GM06990 (cell line): ENCODE measurements around the gene PNRC2.

Experiments used
- DNase-seq: peaks from one replicate; pipeline ENCODE4 v3.0.0-alpha.2; 2011; ENCODE audit not compliant: insufficient read length; ENCODE audit errors: extremely low read depth
- H3K27me3 ChIP-seq: replicated peaks from 2 replicates; pipeline ENCODE4 v1.6.0; 2011; ENCODE audit warnings: low read length; ENCODE audit not compliant: control insufficient read depth, insufficient read depth
- H3K36me3 ChIP-seq: 2 replicates; pipeline ENCODE4 v1.5.1; 2011; ENCODE audit warnings: low read length; ENCODE audit not compliant: control insufficient read depth, insufficient read depth
- H3K4me3 ChIP-seq: replicated peaks from 2 replicates; pipeline ENCODE4 v1.5.1; 2011; ENCODE audit warnings: low read depth, mild to moderate bottlenecking, control low read depth, low read length
- TF ChIP-seq, protein P1 (sequence below): IDR thresholded peaks from 2 replicates; pipeline ENCODE4 v1.5.1; 2011; ENCODE audit warnings: low read length, control low read depth, mild to moderate bottlenecking, inconsistent platforms; ENCODE audit not compliant: insufficient read depth, poor library complexity, severe bottlenecking

The PNRC2 gene

DNA sequence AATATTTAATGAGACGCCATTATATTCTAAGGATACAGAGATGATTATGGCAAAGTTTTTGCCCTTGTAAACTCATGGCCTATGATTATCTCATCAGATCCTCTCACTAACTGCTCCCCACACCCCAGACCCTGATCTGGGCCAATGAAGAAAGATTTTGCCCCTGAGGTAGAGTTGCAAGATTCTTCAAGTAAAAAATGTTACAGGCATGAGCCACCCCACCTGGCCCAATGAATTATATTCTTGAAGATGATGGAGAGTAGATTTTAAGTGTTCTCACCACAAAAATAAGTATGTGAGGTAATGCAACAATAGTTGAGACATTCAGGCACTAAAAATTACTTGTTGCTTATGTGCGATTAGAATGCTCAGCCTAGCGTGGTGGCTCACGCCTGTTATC lies 44.7 kb upstream of the PNRC2 start:
- H3K27me3 ChIP-seq = no peaks in the 10 kb centered on the region
- H3K36me3 ChIP-seq = no peaks in the 10 kb centered on the region
- no peak for DNase-seq
- TF ChIP-seq, protein P1, sequence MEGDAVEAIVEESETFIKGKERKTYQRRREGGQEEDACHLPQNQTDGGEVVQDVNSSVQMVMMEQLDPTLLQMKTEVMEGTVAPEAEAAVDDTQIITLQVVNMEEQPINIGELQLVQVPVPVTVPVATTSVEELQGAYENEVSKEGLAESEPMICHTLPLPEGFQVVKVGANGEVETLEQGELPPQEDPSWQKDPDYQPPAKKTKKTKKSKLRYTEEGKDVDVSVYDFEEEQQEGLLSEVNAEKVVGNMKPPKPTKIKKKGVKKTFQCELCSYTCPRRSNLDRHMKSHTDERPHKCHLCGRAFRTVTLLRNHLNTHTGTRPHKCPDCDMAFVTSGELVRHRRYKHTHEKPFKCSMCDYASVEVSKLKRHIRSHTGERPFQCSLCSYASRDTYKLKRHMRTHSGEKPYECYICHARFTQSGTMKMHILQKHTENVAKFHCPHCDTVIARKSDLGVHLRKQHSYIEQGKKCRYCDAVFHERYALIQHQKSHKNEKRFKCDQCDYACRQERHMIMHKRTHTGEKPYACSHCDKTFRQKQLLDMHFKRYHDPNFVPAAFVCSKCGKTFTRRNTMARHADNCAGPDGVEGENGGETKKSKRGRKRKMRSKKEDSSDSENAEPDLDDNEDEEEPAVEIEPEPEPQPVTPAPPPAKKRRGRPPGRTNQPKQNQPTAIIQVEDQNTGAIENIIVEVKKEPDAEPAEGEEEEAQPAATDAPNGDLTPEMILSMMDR = no peak
- H3K4me3 ChIP-seq = no peak overlapping the region

DNA sequence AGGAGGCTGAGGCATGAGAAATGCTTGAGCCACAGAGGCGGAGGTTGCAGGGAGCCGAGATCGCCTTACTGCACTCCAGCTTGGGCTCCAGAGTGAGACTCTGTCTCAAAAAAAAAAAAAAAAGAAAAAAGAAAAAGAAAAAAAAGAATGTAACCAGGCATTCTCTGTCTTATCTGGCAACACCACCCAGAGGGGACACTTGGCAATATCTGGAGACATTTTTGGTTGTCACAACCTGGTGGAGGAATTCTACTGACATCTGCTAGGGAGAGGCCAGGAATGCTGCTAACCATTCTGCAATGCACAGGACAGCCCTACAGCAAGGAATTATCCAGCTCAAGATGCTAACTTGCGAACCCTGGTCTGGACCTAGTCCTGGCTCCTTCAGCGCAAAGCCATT lies 44.2 kb upstream of the PNRC2 start:
- Histone ChIP-seq H3K36me3 (no peaks in the 10 kb centered on the region), H3K27me3 (no peaks in the 10 kb centered on the region), H3K4me3 (no peak overlapping the region)
- TF ChIP-seq, protein P1 = no peak
- no peak for DNase-seq

DNA sequence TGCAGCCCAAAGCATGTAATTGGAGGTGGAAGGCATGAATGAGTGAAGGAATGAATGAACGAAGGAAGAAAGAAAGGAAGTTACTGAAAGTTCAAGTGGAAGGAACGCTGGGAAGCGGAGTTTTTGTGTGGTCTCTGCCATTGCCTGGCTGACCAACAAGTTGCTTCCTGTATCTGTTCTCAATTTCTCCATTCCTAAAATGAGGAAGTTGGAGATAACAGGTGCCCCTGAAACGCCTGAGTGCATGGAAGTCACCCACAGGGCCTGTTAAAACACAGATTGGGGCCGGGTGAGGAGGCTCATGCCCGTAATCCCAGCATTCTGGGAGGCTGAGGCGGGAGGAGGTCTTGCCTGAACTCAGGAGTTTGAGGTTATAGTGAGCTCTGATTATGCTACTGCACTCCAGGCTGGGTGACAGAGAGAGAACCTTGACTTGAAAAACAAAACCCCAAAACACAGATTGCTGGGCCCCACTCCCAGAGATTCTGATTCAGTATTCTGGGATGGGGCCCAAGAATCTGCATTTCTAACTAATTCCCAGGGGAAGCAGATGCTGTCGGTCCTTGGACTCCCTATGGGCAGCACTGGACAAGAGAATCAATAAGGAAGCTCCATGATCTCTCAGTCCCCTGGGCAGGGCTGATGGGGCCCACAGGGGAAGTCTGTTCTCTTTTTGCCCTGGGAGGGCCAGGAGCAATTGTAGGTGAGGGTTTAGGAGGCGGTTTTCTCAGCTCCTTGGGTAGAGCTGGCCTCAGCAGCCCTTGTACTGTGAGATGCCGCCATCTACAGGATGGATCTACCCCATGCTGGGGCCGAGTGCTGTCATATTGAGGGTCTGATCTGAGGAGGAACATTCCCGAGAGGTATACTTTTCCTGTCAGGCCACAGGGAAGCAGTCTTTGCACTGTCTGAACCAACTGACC lies 43.2 kb upstream of the PNRC2 start:
- TF ChIP-seq, protein P1 = peak; percentile 85
- H3K27me3 ChIP-seq = no peaks in the 10 kb centered on the region
- DNase-seq = peak; percentile 65
- H3K4me3 ChIP-seq = no peak overlapping the region
- H3K36me3 ChIP-seq = no peaks in the 10 kb centered on the region

DNA sequence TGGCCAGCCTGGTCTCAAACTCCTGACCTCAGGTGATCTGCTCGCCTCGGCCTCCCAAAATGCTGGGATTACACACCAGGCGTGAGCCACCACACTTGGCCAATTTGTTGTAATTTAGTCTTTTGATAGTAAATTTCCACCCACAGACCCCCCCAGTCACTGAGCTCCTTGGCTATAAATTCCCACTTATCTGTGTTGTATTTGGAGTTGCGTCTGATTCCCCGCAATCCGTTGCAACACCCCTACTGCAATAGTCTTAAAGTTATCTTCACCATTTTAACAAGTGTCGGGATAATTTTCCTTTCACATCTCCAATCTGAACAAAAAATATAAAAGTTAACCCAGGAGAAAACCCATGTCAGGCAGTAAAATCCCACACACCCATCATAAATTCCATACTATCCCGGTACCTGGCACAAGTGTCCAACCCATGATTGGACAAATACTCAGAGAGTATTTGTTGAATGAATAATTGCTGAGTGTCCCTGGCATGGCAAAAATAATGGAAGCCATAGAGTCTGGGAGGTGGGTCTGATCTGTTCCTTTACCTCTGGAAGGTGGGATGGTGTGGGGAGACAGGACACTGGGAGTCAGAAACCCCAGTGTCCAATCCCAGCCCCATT lies 37.2 kb upstream of the PNRC2 start:
- DNase-seq = no peak
- Histone ChIP-seq H3K4me3 (no peak overlapping the region), H3K36me3 (no peaks in the 10 kb centered on the region), H3K27me3 (no peaks in the 10 kb centered on the region)
- TF ChIP-seq, protein P1 = no peak

DNA sequence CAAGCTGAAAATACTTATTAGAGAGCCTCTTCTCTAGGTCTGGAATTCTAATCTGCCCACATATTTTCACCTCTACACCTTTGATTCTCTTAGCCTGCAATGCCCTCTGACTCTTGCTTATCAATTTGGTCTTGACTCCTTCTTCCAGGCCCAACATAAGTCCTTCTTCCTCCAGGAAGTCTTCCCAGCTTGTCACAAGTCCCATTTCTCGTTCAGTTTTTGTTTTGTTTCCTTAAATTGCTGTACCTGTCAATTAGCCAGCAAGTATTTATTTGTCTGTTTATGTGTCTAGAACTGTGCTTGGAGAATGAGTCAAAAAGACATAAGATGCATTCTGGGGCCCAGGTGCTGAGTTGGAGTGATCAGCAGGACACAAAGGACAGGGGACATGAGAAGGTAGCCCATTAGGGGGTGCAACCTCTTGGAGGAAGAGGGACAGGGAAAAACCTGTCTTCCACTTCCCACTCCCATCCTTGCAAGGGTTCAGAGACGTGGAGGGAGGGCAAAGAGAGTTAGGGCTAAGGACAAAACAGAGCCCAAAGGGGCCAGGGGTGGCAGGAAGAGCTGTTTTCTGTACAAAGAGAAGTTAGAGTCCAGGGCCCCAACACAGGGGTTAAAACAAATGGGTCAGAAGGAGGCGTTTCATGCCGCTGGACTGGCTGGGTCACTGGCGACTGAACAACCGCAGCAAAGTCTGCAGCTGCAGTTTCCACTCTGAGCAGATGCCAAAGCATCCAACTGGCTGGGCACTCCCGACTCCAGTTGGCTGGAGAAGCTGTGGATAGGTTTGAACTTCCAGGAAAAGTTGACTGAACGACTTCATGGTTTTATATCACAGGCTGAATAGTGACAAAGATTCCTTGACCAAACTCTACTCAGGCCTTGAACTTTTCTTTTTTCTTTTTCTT lies 35.8 kb upstream of the PNRC2 start:
- Histone ChIP-seq H3K36me3 (no peaks in the 10 kb centered on the region), H3K27me3 (no peaks in the 10 kb centered on the region), H3K4me3 (no peak overlapping the region)
- no peak for DNase-seq
- TF ChIP-seq, protein P1 = no peak
